ENCODE measurements around the gene CARD9.

The CARD9 gene

GRCh38 chr9:136346157-136346481 is 27.4 kb downstream of the CARD9 start:
- no peak for DNase-seq

GRCh38 chr9:136345281-136346156 is 27.9 kb downstream of the CARD9 start:
- DNase-seq: no peak

- DNase-seq: no peak
Measured at GRCh38 chr9:136344544-136345280, 28.8 kb downstream of the CARD9 start.

- no peak for DNase-seq
Measured at GRCh38 chr9:136343884-136344269, 29.6 kb downstream of the CARD9 start.

GRCh38 chr9:136343121-136343883 is 30.2 kb downstream of the CARD9 start:
- DNase-seq: no peak

GRCh38 chr9:136342181-136343120 is 31.0 kb downstream of the CARD9 start:
- no peak for DNase-seq

GRCh38 chr9:136341769-136342168 is 31.7 kb downstream of the CARD9 start:
- no peak for DNase-seq

- DNase-seq: no peak
Measured at GRCh38 chr9:136341042-136341655, 32.3 kb downstream of the CARD9 start.

GRCh38 chr9:136340356-136341041 is 33.0 kb downstream of the CARD9 start:
- DNase-seq: no peak

GRCh38 chr9:136339958-136340310 is 33.5 kb downstream of the CARD9 start:
- no peak for DNase-seq

- DNase-seq: peak; percentile 11
Measured at GRCh38 chr9:136339173-136339957, 34.1 kb downstream of the CARD9 start.

GRCh38 chr9:136338511-136338910 is 35.0 kb downstream of the CARD9 start:
- DNase-seq: no peak

- no peak for DNase-seq
Measured at GRCh38 chr9:136337416-136338395, 35.8 kb downstream of the CARD9 start.

- DNase-seq: no peak
Measured at GRCh38 chr9:136336881-136337280, 36.6 kb downstream of the CARD9 start.

GRCh38 chr9:136336156-136336870 is 37.2 kb downstream of the CARD9 start:
- no peak for DNase-seq

GRCh38 chr9:136335296-136336155 is 37.9 kb downstream of the CARD9 start:
- no peak for DNase-seq

- DNase-seq: no peak
Measured at GRCh38 chr9:136334541-136334940, 38.9 kb downstream of the CARD9 start.

GRCh38 chr9:136333486-136333885 is 40.0 kb downstream of the CARD9 start:
- no peak for DNase-seq

All from stimulated activated naive CD4-positive, alpha-beta T cell treated with Interleukin-2 at 50 U/mL for 16 hours (primary cell).